HepG2 (cell line): Measurements from ENCODE around the gene NGDN. TPM values are rescaled to one million over a fixed set of nuclear protein-coding genes. Genes with fewer than 3 reads are reported as not detected.

Experiments used
- ATF4 ChIP-seq, 2 experiments: fragments of 450-650 bp in 1 of 2; sonication (generic) in 1 of 2; formaldehyde crosslinking; IDR thresholded peaks; 2 replicates each; pipeline versions ENCODE4 v1.5.0 to v1.8.0; 2020 to 2022; ENCODE audit warnings: mild to moderate bottlenecking in 1 of 2, missing genetic modification reagents in 1 of 2
- BCL6 ChIP-seq: IDR thresholded peaks from 2 replicates; pipeline ENCODE4 v1.6.1; 2016; ENCODE audit warnings: missing genetic modification reagents, missing compliant biosample characterization
- DMAP1 ChIP-seq: IDR thresholded peaks from 2 replicates; pipeline ENCODE4 v1.6.1; 2016
- FOXA1 ChIP-seq, 2 experiments: fragments of 450-650 bp in 1 of 2; sonication (generic) in 1 of 2; formaldehyde crosslinking in 1 of 2; IDR thresholded peaks; 2 replicates each; pipeline versions ENCODE4 v1.4.0 to v1.6.1; 2016 to 2020; ENCODE audit warnings: missing genetic modification reagents in 1 of 2
- FOXA3 ChIP-seq: IDR thresholded peaks from 2 replicates; pipeline ENCODE4 v1.6.1; 2016; ENCODE audit warnings: missing genetic modification reagents, missing compliant biosample characterization
- IKZF4 ChIP-seq: sonication (generic); formaldehyde crosslinking; IDR thresholded peaks from 2 replicates; pipeline ENCODE4 v1.5.1; 2020; ENCODE audit warnings: borderline replicate concordance, mild to moderate bottlenecking, low read depth, missing genetic modification reagents; ENCODE audit errors: not compliant biosample characterization
- ISL2 ChIP-seq: sonication (generic); formaldehyde crosslinking; IDR thresholded peaks from 2 replicates; pipeline ENCODE4 v1.5.0; 2020; ENCODE audit warnings: missing genetic modification reagents
- KLF16 ChIP-seq, 2 experiments: sonication (generic) in 1 of 2; formaldehyde crosslinking in 1 of 2; IDR thresholded peaks; 2 replicates each; pipeline versions ENCODE4 v1.6.1 to v1.8.0; 2016 to 2023; ENCODE audit warnings: missing genetic modification reagents in 2 of 2, missing compliant biosample characterization in 1 of 2
- SETDB1 ChIP-seq: sonication (generic); formaldehyde crosslinking; IDR thresholded peaks from 2 replicates; pipeline ENCODE4 v1.5.1; 2020; ENCODE audit warnings: missing genetic modification reagents, mild to moderate bottlenecking, borderline replicate concordance
- SIN3B ChIP-seq: fragments of 150-350 bp; IDR thresholded peaks from 2 replicates; pipeline ENCODE4 v1.6.1; 2014; ENCODE audit warnings: low read length
- TCF7 ChIP-seq: sonication (generic); IDR thresholded peaks from 2 replicates; pipeline ENCODE4 v1.6.1; 2016; ENCODE audit warnings: antibody characterized with exemption, low read depth
- THRA ChIP-seq: sonication (generic); formaldehyde crosslinking; IDR thresholded peaks from 2 replicates; pipeline ENCODE4 v1.4.0; 2020; ENCODE audit warnings: missing genetic modification reagents, borderline replicate concordance
- XRCC5 ChIP-seq: fragments of 200-400 bp; formaldehyde crosslinking; optimal IDR thresholded peaks from 2 replicates; pipeline ENCODE3; 2017; ENCODE audit warnings: mild to moderate bottlenecking, low read length
- ZBTB2 ChIP-seq: sonication (generic); formaldehyde crosslinking; IDR thresholded peaks from 2 replicates; pipeline ENCODE4 v1.8.0; 2022; ENCODE audit warnings: low read depth, missing genetic modification reagents
- ZFP90 ChIP-seq: sonication (generic); formaldehyde crosslinking; IDR thresholded peaks from 2 replicates; pipeline ENCODE4 v1.8.0; 2022; ENCODE audit warnings: missing genetic modification reagents, mild to moderate bottlenecking, inconsistent platforms, borderline replicate concordance
- ZKSCAN8 ChIP-seq: IDR thresholded peaks from 2 replicates; pipeline ENCODE4 v1.6.1; 2016; ENCODE audit warnings: borderline replicate concordance, missing genetic modification reagents, missing compliant biosample characterization
- ZNF142 ChIP-seq: sonication (generic); formaldehyde crosslinking; IDR thresholded peaks from 2 replicates; pipeline ENCODE4 v1.4.0; 2020; ENCODE audit warnings: missing genetic modification reagents
- ZNF501 ChIP-seq: sonication (generic); formaldehyde crosslinking; IDR thresholded peaks from 2 replicates; pipeline ENCODE4 v1.5.1; 2020; ENCODE audit warnings: mild to moderate bottlenecking, moderate library complexity, missing genetic modification reagents
- ZNF546 ChIP-seq: sonication (generic); formaldehyde crosslinking; conservative IDR thresholded peaks from 2 replicates; pipeline ENCODE4 v1.8.1; 2023; ENCODE audit warnings: mild to moderate bottlenecking, missing genetic modification reagents
- polyA plus RNA-seq, 8 experiments: library from polyadenylated mRNA; depleted of rRNA in 3 of 8; stranded (reverse) in 7 of 8; unstranded in 1 of 8; fragments of >200 nt; fragmentation: Illumina TruSeq in 4 of 8; extraction: Trizol in 4 of 8; gene quantifications; 2 replicates each; pipeline versions ENCODE4 v1.2.1 to v1.2.3, GENCODE V29; 2011 to 2016; ENCODE audit warnings: low read depth in 4 of 8, missing spikeins in 1 of 8, mixed read lengths in 1 of 8; ENCODE audit not compliant: insufficient read depth in 1 of 8
- total RNA-seq, 5 experiments: library from RNA; depleted of rRNA; stranded (reverse); fragments of >200 nt; fragmentation: Illumina TruSeq; extraction: Trizol; gene quantifications; 2 replicates each; pipeline ENCODE4 v1.2.3, GENCODE V29; 2016; ENCODE audit warnings: low read depth in 1 of 5

The NGDN gene
- total and polyA plus RNA-seq, 2 of the 13 experiments (the other 11 are each of a cell fraction or from before 2014, with no cell fraction given) = 154 to 216 TPM

- TF ChIP-seq SETDB1 (CRISPR knock-in tag) (no peak), ZNF501 (CRISPR knock-in tag) (peak; percentile 70; the same call in 1 of the 2 replicates), ATF4 (CRISPR knock-in tag; IDR thresholded peaks at IDR 0.05) (peak in 1 of 2 experiments; percentile 76; a peak in 2 of 4 replicates), ZNF546 (CRISPR knock-in tag) (no peak), FOXA1 (IDR thresholded peaks at IDR 0.05) (peak; percentile 51; the same call in 1 of the 2 replicates), FOXA1 (CRISPR knock-in tag; IDR thresholded peaks at IDR 0.05) (peak; percentile 67; the same call in 1 of the 2 replicates), ZNF142 (CRISPR knock-in tag) (no peak), BCL6 (peak; percentile 65), ISL2 (CRISPR knock-in tag) (peak; percentile 49; the same call in 1 of the 2 replicates), ZKSCAN8 (CRISPR knock-in tag) (peak; percentile 84; the same call in 1 of the 2 replicates), DMAP1 (CRISPR knock-in tag) (0 out of 2 replicates have a peak, but pooled peaks have one; percentile 24), SIN3B (0 out of 2 replicates have a peak, but pooled peaks have one; percentile 8), IKZF4 (no peak), KLF16 (CRISPR knock-in tag; IDR thresholded peaks at IDR 0.05) (peak in 1 of 2 experiments; percentile 52; a peak in 1 of 4 replicates), THRA (CRISPR knock-in tag) (0 out of 2 replicates have a peak, but pooled peaks have one; percentile 23), TCF7 (peak; percentile 96), ZFP90 (CRISPR knock-in tag) (0 out of 2 replicates have a peak, but pooled peaks have one; percentile 26), ZBTB2 (no peak), XRCC5 (peak; percentile 67), FOXA3 (CRISPR knock-in tag) (peak; percentile 91)
These were observed 23.2 kb downstream of the NGDN start (continued) for GRCh38 chr14:23492618-23493272.
